ENCODE results near the gene IFITM10. TPM values are rescaled to one million over a fixed set of nuclear protein-coding genes. Genes with fewer than 3 reads are reported as not detected.
A peak's percentile ranks its signal among the peaks of the same experiment; 100 is the strongest.

IFITM10 gene
- total and polyA plus RNA-seq, 2 donors (not counting 1 experiment from before 2014, with no cell fraction given): 0.09 to 1.7 TPM

DNA sequence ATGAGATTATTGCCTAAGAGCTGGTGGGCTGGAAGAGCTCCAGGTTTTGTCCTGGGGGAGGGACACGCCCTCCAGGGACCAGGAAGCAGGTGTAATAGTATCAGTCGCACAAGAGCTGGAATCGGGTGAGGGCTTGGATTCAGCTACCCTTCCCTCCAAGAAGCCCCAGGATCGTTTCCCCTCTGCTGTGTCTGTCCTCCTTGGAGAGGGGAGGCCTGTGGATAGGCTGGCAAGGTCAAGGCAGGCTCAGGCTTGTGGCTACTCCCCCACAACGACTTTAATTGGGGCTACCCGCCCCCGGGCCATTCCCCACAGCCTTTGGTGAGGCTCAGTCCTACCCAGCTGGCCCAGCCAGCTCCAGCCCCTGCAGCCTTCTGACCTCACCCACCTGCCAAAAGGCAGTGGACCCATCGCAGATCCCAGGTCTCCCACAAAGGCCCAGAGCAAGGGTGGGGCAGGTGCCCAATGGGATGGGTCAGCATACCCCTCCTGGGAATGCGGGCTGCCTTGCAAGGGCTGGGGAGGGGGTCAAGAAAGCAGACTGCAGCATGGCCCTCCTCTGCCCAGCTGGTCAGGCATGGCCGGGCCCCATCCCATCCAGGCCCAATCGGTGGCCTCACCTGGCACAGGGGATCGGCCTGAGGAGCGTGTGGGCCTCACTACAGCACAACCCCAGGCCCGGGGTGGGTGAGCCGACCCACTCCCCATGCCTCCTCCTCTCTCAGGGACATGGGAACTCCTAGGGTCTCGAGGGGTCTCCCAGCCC, 12.3 kb upstream of the IFITM10 start:
- TF ChIP-seq, protein P1, sequence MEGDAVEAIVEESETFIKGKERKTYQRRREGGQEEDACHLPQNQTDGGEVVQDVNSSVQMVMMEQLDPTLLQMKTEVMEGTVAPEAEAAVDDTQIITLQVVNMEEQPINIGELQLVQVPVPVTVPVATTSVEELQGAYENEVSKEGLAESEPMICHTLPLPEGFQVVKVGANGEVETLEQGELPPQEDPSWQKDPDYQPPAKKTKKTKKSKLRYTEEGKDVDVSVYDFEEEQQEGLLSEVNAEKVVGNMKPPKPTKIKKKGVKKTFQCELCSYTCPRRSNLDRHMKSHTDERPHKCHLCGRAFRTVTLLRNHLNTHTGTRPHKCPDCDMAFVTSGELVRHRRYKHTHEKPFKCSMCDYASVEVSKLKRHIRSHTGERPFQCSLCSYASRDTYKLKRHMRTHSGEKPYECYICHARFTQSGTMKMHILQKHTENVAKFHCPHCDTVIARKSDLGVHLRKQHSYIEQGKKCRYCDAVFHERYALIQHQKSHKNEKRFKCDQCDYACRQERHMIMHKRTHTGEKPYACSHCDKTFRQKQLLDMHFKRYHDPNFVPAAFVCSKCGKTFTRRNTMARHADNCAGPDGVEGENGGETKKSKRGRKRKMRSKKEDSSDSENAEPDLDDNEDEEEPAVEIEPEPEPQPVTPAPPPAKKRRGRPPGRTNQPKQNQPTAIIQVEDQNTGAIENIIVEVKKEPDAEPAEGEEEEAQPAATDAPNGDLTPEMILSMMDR (IDR thresholded peaks at IDR 0.05): no peak
- TF ChIP-seq EZH2 (IDR thresholded peaks at IDR 0.05; ENCODE audit: borderline replicate concordance, insufficient read depth, low read depth, low read length, poor library complexity, severe bottlenecking): no peak
- peak overlapping the region; percentile 67 for H3K4me3 Mint-ChIP-seq
- CTCF ChIA-PET: interaction anchor here (1.0 kb wide), 1 partner anchor 69 kb away, joined by 4 read pairs; no protein-coding TSS in a partner anchor

More for the DNA sequence above, 12.3 kb upstream of the IFITM10 start:
- no peaks in the 10 kb centered on the region for H3K9me3 ChIP-seq (ENCODE audit: control extremely low read depth in 1 of 3, control insufficient read depth in 2 of 3, insufficient read depth in 1 of 3, low read length in 2 of 3)
- H3K36me3 ChIP-seq (replicated peaks in 1 of 2; ENCODE audit: control extremely low read depth in 1 of 2, control insufficient read depth in 1 of 2, extremely low read depth in 1 of 2, insufficient read depth in 2 of 2, low read length in 1 of 2): peaks cover 0 to 2% of the 10 kb centered on the region in 2 experiments
- intact Hi-C loops (cut with micrococcal nuclease): loop anchor here (5.0 to 10.0 kb wide), 2 partner anchors 82 to 1230 kb away; partner anchors contain the start of gene NAP1L4
- H3K27me3 ChIP-seq (replicated peaks in 1 of 4; ENCODE audit: control extremely low read depth in 1 of 4, control insufficient read depth in 3 of 4, insufficient read depth in 4 of 4, low read length in 3 of 4): peaks cover 0 to 4% (median 0%) of the 10 kb centered on the region in 4 experiments
- H3K27ac Mint-ChIP-seq: peak overlapping the region; percentile 63
- peak overlapping the region; percentile 98 for H2AFZ ChIP-seq (ENCODE audit: insufficient read depth, low read depth, low read length, poor library complexity, severe bottlenecking)
- H3K27ac ChIP-seq (ENCODE audit: low read length in 2 of 2): no peak overlapping the region
- 34% methylated on average over 12 of the region's 16 CpGs for WGBS (ENCODE audit: insufficient coverage)
- H3K79me2 ChIP-seq (ENCODE audit: control insufficient read depth, insufficient read depth, low read length): peaks cover 19% of the 10 kb centered on the region
- peak overlapping the region; percentile 99 for H3K4me2 ChIP-seq (replicated peaks; ENCODE audit: low read depth, low read length, poor library complexity, severe bottlenecking)
- no peaks in the 10 kb centered on the region for H3K27me3 Mint-ChIP-seq
- peaks cover 21% of the 10 kb centered on the region for H3K4me1 Mint-ChIP-seq
- H3K4me1 ChIP-seq (ENCODE audit: control insufficient read depth in 2 of 2, insufficient read depth in 2 of 2, low read length in 2 of 2): peaks cover 16 to 39% of the 10 kb centered on the region in 2 donors
- H3K4me3 ChIP-seq (ENCODE audit: control extremely low read depth in 1 of 5, extremely low read depth in 1 of 5, insufficient read depth in 1 of 5, low read depth in 2 of 5, low read length in 4 of 5): peak overlapping the region; percentile 16 to 80 (median 71)
- ATAC-seq (ENCODE audit: low read depth): no peak
- H4K20me1 ChIP-seq (ENCODE audit: control insufficient read depth, insufficient read depth, low read length, poor library complexity, severe bottlenecking): peaks cover 22% of the 10 kb centered on the region
- POLR2A ChIA-PET: no interaction called here
- H3K9me3 Mint-ChIP-seq (ENCODE audit: insufficient read depth): no peaks in the 10 kb centered on the region
- DNase-seq: no peak
- H3K9ac ChIP-seq (ENCODE audit: low read length): peak overlapping the region; percentile 81

All from B cell (primary cell).